Fibroblast of the aortic adventitia (primary cell): ENCODE data around the gene CDK8. TPM values are rescaled to one million over a fixed set of nuclear protein-coding genes. Genes with fewer than 3 reads are reported as not detected.
"Not testable (repeated sequence)": the region's sequence is repeated elsewhere in the genome, so short reads cannot be mapped to it uniquely, and the experiment has no call there.

Source experiments
- DNase-seq: peaks from one replicate; pipeline ENCODE4 v3.0.0-alpha.2; 2010; ENCODE audit warnings: low read depth
- H3K4me3 ChIP-seq: 2 replicates; pipeline ENCODE4 v1.5.1; 2011; ENCODE audit warnings: low read depth, mild to moderate bottlenecking, control low read depth, low read length, moderate library complexity
- total RNA-seq: library from RNA; depleted of rRNA; stranded (reverse); fragments of >200 nt; gene quantifications from 2 replicates; pipeline ENCODE4 v1.2.3, GENCODE V29; 2012; ENCODE audit warnings: low replicate concordance
- TF ChIP-seq, protein P1 (sequence below): IDR thresholded peaks from 2 replicates; pipeline ENCODE4 v1.5.1; 2011; ENCODE audit warnings: mild to moderate bottlenecking, low read length, control low read depth, inconsistent platforms; ENCODE audit not compliant: insufficient read depth

CDK8 gene
- total RNA-seq, 1 donor, result 13.6 TPM

- TF ChIP-seq, protein P1, sequence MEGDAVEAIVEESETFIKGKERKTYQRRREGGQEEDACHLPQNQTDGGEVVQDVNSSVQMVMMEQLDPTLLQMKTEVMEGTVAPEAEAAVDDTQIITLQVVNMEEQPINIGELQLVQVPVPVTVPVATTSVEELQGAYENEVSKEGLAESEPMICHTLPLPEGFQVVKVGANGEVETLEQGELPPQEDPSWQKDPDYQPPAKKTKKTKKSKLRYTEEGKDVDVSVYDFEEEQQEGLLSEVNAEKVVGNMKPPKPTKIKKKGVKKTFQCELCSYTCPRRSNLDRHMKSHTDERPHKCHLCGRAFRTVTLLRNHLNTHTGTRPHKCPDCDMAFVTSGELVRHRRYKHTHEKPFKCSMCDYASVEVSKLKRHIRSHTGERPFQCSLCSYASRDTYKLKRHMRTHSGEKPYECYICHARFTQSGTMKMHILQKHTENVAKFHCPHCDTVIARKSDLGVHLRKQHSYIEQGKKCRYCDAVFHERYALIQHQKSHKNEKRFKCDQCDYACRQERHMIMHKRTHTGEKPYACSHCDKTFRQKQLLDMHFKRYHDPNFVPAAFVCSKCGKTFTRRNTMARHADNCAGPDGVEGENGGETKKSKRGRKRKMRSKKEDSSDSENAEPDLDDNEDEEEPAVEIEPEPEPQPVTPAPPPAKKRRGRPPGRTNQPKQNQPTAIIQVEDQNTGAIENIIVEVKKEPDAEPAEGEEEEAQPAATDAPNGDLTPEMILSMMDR, result no peak
- no peak for DNase-seq
- no peak overlapping the region for H3K4me3 ChIP-seq
Measured at GRCh38 chr13:26259634-26260033, 5.7 kb downstream of the CDK8 start.

GRCh38 chr13:26262156-26262555, 8.2 kb downstream of the CDK8 start:
- DNase-seq, result no peak
- TF ChIP-seq, protein P1, result no peak
- no peak overlapping the region for H3K4me3 ChIP-seq

DNA sequence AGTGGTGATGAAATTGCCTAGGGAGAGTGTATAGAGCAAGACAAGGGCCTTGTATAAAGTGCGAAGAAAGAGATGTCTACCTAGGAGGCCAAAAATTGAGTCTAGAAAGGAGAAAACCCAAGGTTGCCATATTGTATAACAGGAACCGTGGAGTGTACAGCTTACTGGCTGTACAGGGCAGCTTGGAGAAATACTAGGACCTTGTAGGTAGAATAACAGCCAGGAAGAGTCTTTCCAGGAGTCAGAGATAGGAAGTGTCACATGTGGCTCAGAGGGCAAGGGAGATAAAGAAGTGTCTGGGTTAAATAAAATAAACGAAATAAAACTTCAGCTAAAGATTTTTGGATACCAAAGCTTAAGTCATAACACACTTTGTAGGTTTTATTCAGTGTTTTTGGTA, 12.4 kb downstream of the CDK8 start:
- H3K4me3 ChIP-seq, result no peak overlapping the region
- TF ChIP-seq, protein P1, result no peak
- DNase-seq, result no peak

GRCh38 chr13:26270707-26271106, 16.8 kb downstream of the CDK8 start:
- TF ChIP-seq, protein P1, result no peak
- H3K4me3 ChIP-seq, result no peak overlapping the region
- no peak for DNase-seq

GRCh38 chr13:26272621-26273020, 18.7 kb downstream of the CDK8 start:
- no peak overlapping the region for H3K4me3 ChIP-seq
- DNase-seq, result no peak
- TF ChIP-seq, protein P1, result no peak

DNA sequence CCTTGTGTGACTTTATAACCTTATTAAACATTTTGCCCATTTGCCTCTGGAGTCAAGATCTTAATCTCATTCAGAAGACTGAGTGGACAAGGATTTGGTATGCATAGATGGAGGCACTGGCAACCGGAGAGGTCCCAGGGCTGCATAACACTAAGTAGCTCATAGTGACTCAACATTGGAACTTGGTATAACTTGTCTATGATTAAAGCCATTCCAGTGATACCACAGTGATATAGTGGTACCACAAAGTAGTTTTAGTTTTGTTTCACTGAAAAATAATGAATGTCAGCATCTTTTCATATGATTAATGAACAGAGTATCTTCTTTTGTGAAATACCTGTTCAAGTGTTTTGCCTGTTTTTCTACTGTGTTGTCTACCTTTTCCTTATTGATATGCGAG, 26.4 kb downstream of the CDK8 start:
- DNase-seq, result peak; percentile 39
- H3K4me3 ChIP-seq, result no peak overlapping the region
- TF ChIP-seq, protein P1, result no peak

GRCh38 chr13:26280822-26281221, 26.9 kb downstream of the CDK8 start:
- no peak overlapping the region for H3K4me3 ChIP-seq
- DNase-seq, result peak; percentile 22
- TF ChIP-seq, protein P1, result no peak

- H3K4me3 ChIP-seq, DNase-seq: not testable (repeated sequence)
Measured at GRCh38 chr13:26285911-26286310, 32.0 kb downstream of the CDK8 start.

GRCh38 chr13:26288838-26289237, 34.9 kb downstream of the CDK8 start:
- not testable (repeated sequence) for H3K4me3 ChIP-seq, DNase-seq
